Epithelial cell of esophagus (primary cell): Measurements from ENCODE around the gene SLC5A6.
A peak's percentile ranks its signal among the peaks of the same experiment; 100 is the strongest.

ENCODE experiments used
- DNase-seq: peaks from one replicate; pipeline ENCODE4 v3.0.0; 2010; ENCODE audit warnings: low read depth
- H3K4me3 ChIP-seq: 2 replicates; pipeline ENCODE4 v1.5.1; 2011; ENCODE audit warnings: mild to moderate bottlenecking, low read length, control low read depth
- TF ChIP-seq, protein P1 (sequence below): IDR thresholded peaks from 2 replicates; pipeline ENCODE4 v1.5.1; 2011; ENCODE audit warnings: low read depth, mild to moderate bottlenecking, low read length, control low read depth, inconsistent platforms; ENCODE audit not compliant: insufficient read depth; ENCODE audit errors: missing control alignments

Gene SLC5A6

DNA sequence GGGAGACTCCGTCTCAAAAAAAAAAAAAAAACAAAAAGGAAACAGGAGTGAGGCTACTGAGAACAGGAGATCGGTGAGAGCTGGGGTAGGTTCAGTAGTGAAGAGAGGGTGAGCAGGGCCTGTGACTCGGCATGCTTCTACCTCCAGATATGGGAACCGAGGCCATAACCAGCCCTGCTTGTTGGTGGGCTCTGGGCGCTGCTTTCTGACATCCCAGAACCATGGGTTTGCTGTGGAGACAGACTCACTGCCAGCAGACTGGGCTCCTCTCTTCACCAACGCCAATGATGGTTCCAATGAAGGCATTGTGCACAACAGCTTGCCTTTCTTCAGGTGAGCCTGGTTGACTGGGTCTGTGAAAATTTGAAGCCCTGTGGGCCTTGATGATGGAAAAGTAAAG is 11.3 kb upstream of the SLC5A6 start:
- no peak overlapping the region for H3K4me3 ChIP-seq
- DNase-seq = no peak
- TF ChIP-seq, protein P1, sequence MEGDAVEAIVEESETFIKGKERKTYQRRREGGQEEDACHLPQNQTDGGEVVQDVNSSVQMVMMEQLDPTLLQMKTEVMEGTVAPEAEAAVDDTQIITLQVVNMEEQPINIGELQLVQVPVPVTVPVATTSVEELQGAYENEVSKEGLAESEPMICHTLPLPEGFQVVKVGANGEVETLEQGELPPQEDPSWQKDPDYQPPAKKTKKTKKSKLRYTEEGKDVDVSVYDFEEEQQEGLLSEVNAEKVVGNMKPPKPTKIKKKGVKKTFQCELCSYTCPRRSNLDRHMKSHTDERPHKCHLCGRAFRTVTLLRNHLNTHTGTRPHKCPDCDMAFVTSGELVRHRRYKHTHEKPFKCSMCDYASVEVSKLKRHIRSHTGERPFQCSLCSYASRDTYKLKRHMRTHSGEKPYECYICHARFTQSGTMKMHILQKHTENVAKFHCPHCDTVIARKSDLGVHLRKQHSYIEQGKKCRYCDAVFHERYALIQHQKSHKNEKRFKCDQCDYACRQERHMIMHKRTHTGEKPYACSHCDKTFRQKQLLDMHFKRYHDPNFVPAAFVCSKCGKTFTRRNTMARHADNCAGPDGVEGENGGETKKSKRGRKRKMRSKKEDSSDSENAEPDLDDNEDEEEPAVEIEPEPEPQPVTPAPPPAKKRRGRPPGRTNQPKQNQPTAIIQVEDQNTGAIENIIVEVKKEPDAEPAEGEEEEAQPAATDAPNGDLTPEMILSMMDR = no peak

DNA sequence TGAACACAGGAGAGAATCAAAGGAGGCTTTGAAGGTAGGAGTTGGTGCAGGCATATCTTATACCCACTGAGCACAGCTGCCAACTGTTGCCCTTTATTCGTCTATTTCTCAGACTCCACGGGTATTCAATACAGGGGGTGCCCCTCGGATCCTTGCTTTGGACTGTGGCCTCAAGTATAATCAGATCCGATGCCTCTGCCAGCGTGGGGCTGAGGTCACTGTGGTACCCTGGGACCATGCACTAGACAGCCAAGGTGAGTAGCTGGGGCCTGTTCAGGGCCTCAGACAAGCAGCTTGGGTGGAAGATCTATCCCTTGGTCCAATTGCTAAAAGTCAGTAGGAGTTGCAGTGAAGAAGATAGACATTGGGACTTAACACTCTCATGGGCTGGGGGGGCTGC is 10.3 kb upstream of the SLC5A6 start:
- TF ChIP-seq, protein P1 = no peak
- no peak for DNase-seq
- no peak overlapping the region for H3K4me3 ChIP-seq

DNA sequence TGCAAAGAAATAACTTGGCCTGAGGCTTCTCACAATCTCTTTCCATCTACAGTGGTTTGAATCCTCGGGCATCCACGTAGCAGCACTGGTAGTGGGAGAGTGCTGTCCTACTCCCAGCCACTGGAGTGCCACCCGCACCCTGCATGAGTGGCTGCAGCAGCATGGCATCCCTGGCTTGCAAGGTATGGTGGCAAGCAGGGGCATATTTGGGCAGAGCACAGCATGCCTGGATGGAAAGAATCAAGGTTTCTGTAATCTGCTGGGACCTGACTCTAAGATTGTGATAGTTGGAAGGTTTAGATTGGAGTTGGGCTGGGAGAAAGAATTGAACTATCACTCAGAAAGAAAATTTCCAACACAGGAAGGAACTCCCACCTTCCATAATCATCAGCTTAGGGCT is 9.1 kb upstream of the SLC5A6 start:
- H3K4me3 ChIP-seq = no peak overlapping the region
- peak; percentile 66 for DNase-seq
- TF ChIP-seq, protein P1 = no peak

DNA sequence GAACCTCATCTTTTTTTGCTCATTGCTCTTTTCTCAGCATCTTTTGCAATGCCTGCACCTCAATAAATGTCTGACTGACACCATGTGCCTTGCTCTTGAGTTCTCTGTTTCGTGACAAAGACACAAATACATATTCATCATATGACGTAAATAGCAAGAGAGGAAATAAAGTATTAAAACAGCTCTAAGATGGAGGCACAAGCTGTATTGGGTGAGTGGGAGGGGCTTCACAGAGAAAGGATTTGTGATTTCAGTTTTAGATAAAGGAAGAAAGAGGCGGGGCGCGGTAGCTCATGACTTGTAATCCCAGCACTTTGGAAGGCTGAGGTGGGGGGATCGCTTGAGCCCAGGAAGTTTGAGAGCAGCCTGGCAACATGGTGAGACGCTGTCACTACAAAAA is 8.0 kb upstream of the SLC5A6 start:
- DNase-seq = no peak
- TF ChIP-seq, protein P1 = no peak
- H3K4me3 ChIP-seq = no peak overlapping the region

DNA sequence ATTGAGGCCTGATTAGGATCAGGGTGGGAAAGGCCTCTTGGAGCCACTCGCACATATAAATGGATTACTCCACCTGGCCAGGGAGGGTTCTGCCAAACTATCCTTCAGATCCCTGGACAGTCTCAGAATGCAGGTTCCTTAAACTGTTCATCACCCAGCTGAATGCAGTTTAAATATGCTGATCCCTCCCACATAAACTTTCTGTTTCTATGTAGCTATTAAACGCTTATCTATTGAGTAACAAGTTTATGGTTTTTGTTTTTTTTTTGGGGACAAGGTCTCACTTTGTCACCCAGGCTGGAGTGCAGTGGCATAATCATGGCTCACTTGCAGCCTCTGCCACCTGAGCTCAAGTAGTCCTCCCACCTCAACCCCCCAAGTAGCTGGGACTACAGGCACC is 7.0 kb upstream of the SLC5A6 start:
- H3K4me3 ChIP-seq = no peak overlapping the region
- DNase-seq = no peak
- TF ChIP-seq, protein P1 = no peak

DNA sequence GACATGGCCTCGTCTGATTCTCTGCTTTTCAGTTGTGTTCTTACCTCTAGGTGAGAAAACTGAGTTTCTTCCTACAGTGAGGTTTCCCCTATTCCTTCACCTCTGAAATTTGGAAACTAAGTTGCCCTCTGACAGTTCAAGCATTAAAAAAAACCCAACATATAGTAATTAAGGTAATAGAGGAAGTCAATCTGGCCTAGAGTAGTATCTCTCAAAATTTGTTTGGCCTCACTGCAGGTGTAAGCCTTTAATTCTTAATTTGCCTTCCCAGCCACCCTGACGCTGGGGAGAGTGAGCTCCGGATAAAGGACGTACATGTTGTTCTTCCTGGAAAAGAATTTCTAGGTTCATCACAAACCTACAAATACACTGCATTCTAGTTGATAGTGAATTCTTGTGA is 6.5 kb upstream of the SLC5A6 start:
- DNase-seq = no peak
- TF ChIP-seq, protein P1 = no peak

More for the DNA sequence above, 6.5 kb upstream of the SLC5A6 start:
- no peak overlapping the region for H3K4me3 ChIP-seq
